Prostate gland (tissue), 2 donors: ENCODE results near the gene ING3.

Experiments
- POLR2A ChIP-seq: fragments of 450-650 bp; IDR thresholded peaks from one replicate; pipeline ENCODE4 v1.6.1; 2016; ENCODE audit warnings: antibody characterized with exemption, mild to moderate bottlenecking
- POLR2AphosphoS5 ChIP-seq: sonication (generic); formaldehyde crosslinking; IDR thresholded peaks from one replicate; pipeline ENCODE4 v1.6.1; 2017; ENCODE audit warnings: antibody characterized with exemption
- TF ChIP-seq, protein P1 (sequence below), 4 experiments: fragments of 200-600 bp in 2 of 4; fragments of 450-650 bp in 2 of 4; sonication (generic) in 2 of 4; IDR thresholded peaks; 1 replicate in 3 of 4; 2 replicates in 1 of 4; pipeline ENCODE4 v1.5.1; 2016 to 2019; ENCODE audit warnings: antibody characterized with exemption in 4 of 4, mild to moderate bottlenecking in 2 of 4, moderate library complexity in 2 of 4

DNA sequence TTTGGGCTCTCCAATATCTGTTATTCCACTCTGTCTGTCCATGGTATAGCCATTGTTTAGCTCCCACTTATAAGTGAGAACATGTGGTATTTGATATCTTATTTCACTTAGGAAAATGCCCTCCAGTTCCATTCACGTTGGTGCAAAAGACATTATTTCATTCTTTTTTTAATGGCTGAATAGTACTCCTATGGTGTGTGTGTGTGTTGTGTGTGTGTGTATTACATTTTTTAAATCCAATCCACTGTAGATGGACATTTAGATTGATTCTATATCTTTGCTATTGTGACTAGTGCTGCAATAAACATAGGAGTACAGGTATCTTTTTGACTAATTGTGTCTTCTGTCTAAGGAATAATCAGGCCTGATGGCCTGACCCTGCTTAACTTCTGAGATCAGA lies 30.5 kb downstream of the ING3 start:
- TF ChIP-seq, protein P1, sequence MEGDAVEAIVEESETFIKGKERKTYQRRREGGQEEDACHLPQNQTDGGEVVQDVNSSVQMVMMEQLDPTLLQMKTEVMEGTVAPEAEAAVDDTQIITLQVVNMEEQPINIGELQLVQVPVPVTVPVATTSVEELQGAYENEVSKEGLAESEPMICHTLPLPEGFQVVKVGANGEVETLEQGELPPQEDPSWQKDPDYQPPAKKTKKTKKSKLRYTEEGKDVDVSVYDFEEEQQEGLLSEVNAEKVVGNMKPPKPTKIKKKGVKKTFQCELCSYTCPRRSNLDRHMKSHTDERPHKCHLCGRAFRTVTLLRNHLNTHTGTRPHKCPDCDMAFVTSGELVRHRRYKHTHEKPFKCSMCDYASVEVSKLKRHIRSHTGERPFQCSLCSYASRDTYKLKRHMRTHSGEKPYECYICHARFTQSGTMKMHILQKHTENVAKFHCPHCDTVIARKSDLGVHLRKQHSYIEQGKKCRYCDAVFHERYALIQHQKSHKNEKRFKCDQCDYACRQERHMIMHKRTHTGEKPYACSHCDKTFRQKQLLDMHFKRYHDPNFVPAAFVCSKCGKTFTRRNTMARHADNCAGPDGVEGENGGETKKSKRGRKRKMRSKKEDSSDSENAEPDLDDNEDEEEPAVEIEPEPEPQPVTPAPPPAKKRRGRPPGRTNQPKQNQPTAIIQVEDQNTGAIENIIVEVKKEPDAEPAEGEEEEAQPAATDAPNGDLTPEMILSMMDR (IDR thresholded peaks at IDR 0.05): no peak
- TF ChIP-seq POLR2A (no peak), POLR2AphosphoS5 (no peak)
